ENCODE measurements around the gene PPP1R1C.

PPP1R1C gene

GRCh38 chr2:182115258-182115657 is 129.6 kb downstream of the PPP1R1C start:
- no peak for DNase-seq

GRCh38 chr2:182116774-182117173 is 131.1 kb downstream of the PPP1R1C start:
- no peak for DNase-seq

DNA sequence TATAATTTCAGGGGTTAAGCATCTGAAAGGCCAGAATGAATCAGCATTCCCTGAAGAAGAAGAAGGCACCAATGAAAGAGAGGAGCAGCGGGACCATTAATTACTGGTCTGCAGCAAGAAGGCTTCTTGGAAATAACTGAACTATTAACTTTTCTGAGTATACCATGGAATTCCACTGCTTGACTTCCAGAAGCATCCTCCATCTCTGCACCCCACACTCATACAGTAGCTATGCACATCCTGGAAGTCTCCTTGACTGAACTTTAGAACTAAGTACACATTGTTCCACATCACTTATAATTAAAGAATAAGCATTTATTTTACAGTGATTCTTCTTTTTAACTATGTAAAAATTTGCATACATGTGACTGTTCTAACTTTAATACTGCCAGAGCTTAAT is 131.5 kb downstream of the PPP1R1C start:
- DNase-seq = no peak

DNA sequence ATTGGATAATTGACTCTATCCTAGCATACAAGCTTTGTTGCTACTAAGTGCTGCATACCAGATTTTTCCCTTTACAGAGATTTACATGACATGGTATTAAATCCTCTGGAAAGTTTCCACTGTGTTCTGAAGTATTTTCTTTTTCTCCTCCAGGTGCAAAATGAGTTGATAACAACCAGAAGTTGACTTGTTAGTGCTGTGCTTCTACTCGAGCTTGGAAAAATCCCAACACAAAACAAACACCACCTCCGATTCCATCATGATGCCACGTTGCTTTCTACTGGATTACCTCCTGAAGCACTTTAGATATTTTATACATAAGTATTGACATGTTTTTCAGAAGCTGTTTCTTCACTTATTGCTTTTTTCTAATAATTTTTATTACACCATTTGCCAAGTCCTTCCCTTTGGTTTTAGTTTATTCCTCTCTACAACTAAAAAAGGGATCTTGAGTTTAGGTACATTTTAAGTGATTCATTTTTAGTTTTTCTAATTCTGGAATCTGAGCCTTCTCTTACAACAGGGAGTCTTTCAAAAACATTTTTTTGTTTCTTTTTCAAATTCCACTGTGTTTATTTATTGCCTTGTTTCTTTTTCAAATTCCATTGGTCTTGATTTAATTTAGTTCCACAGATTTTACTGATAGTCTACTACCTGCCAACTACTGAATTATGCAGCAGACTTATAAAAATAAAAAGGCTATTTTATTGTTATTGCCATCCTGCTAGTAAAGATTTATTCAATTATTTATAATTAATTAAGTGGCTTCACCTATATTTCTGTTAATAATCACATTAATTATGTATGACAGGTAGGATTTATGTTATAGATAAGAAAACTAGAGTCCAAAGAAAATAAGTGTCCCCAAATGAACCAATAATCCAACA is 143.4 kb downstream of the PPP1R1C start:
- no peak for DNase-seq

DNA sequence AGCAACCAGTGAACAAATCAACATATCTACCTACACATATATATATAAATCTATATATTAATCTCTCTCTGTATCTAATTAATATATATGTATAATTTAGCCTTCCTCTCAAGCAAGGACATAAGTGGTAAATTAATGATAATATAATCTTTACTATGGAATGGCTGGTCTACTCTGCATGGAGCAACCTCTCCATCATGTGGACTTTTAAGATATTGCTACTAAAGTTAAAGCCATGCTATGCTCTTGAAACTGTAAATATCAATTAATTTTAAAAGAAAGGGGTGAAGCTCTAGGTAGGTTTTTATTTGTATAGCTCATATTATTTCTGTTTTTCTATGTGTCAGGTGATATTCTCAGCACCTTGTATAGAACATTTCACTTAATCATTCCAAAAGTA is 147.0 kb downstream of the PPP1R1C start:
- DNase-seq = no peak

GRCh38 chr2:182133195-182133891 is 147.7 kb downstream of the PPP1R1C start:
- no peak for DNase-seq

DNA sequence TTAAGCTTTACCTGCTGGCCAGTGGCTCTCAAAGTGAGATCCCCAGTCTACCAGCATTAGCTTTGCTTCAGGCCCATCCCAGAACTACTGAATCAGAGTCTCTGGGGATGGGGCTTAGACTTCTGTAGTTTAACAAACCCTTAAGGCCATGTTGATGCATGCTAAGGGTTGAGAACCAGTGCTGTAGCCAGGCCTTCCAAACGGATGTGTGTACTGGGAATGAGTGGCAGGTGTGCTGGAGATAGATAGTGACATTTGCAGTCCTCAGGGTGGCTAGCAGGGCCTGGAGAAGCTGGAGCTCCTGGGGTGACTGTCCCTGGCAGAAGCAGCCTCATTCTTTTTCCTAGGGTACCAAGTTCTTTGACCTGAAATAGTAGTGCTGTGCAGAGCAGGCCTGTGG is 148.5 kb downstream of the PPP1R1C start:
- DNase-seq = no peak

DNA sequence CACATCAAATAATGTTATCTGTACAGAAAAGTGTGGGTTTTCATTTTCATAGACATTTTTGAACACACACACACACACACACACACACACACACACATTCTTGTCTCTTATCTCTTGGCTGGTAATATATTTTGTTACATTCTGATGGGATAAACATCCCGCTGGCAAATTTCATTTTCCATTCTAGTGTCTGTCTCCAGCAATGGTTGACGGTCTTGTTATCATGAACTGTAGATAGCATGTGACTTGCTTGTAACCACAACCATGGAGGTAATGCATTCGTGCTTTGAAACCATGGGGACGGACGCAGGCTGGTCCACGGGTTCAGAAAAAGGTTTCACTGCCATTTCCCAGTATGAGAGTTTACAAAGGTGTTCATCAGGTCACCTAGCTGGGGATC is 156.4 kb downstream of the PPP1R1C start:
- no peak for DNase-seq

DNA sequence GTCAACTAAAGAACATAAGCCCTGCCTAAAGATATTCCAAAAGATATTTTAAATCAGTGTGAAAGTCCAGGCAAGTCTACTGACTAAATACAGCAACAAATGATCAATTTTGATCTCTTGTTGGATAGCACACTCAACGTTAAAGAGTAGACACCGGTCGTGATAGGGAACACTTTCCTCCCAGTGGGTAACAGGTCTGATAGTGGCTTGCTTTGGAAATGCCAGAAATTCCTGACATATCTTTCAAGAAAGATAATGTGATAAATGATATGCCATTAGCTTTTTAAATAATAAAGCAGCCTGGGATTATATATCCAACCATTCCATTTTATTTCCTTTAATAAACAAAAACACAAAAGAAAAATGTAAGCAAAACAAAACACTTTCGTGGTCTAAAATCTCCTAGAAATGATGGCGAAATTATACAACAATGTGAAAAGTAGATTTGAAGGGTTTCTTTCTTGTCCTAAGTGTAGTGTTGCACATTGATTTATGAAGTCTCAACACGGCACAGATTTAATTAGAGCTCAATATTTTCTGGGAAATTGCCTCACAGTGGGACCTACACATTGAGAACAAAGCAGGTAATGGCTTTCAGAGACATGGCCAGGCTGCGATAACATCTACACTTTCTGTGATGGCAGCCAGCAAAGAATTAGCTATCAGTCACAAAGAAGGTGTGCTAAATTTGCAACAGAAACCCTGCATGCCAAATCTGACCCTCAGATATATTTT is 158.6 kb downstream of the PPP1R1C start:
- DNase-seq = no peak

DNA sequence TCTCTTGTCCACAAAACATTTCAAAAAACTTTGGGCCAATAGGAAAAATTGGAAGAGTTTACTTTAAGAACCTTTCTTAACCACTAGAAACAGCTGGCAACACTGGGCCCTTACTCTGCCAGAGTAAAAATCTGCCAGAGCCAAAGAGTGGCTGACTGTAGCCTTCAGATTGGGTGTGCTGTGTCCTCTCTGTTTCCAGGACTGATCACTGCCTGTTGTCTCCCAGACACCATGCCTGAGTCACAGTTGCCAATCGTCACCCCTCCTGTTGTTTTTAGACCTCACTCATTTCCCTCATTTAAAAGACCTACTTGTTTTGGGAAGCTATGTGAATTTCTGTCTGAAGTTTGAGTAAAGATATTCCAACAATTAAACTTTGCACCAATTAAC is 159.1 kb downstream of the PPP1R1C start:
- no peak for DNase-seq

GRCh38 chr2:182148344-182148743 is 162.7 kb downstream of the PPP1R1C start:
- DNase-seq = no peak

DNA sequence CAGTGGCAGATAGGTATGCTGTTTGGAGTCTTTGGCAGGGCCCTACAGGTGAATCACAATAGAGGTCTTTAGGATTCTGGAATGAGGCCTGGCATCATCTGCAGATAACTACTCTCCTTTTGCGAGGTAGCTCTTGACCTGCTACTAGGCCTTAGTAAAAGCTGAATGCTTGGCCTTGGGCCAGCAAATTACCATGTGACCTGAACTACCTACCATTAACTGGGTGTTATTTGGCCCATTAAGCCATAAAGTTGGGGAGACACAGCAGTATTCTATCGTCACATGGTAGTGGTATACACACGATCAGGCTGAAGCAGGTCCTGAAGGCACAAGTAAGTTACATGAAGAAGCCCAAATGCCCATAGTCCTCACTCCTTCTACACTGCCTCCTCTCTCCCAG is 178.2 kb downstream of the PPP1R1C start:
- DNase-seq = no peak

DNA sequence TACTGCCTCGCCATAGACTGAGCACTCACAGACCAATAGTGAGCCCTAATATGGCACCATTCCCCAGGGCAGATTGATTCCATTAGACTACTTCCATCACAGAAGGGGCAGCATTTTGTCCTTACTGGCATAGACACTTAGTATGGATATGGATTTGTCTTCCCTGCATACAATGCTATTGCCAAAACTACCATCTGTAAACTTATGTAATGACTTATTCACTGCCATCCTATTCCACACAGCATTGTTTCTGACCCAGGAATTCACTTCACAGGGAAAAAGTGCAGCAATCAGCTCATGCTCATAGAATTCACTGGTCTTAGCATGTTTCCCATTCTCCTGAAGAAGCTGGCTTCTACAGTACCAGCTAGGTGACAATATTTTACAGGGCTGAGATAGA is 179.0 kb downstream of the PPP1R1C start:
- DNase-seq = no peak

- DNase-seq = no peak
Measured at GRCh38 chr2:182165202-182165601, 179.5 kb downstream of the PPP1R1C start.

DNA sequence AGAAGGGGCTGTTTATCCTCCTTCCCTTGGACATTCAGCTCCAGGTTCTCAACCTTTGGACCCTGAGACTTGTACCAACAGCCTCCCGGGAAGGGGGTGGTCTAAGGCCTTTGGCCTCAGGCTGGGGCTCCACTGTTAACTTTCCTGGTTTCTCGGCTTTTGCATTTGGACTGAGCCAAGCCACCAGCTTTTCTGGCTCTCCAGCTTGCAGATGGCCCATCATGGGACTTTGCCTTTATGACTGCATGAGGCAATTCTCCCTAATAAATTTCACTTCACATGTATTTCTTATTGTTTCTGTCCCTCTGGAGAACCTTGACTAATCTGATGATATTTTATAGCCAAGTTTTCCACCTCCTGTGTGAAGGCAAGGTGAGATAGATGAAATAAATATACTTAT is 180.8 kb downstream of the PPP1R1C start:
- no peak for DNase-seq

- DNase-seq = no peak
Measured at GRCh38 chr2:182166841-182167240, 181.2 kb downstream of the PPP1R1C start.
